WTC11 (cell line): Measurements from ENCODE around the gene KIF13A. TPM values are rescaled to one million over a fixed set of nuclear protein-coding genes. Genes with fewer than 3 reads are reported as not detected.

Experiments
- ATAC-seq: fragments of 200-7000 bp; cut with Tn5 transposase; 2 replicates; pipeline ENCODE4 v1.10.0; 2021; ENCODE audit warnings: mild to moderate bottlenecking, moderate library complexity
- CTCF ChIA-PET: fragments of 300-600 bp; sonication (Branson Sonifier 250); formaldehyde crosslinking; loops from one replicate; lab custom pipeline; 2021; ENCODE audit warnings: antibody characterized with exemption; lab: Charles Lee
- POLR2A ChIA-PET: fragments of 350-600 bp; sonication (Branson Sonifier 250); formaldehyde crosslinking; loops from one replicate; lab custom pipeline; 2021; ENCODE audit warnings: antibody characterized with exemption; lab: Charles Lee
- DNase-seq: peaks from one replicate; pipeline ENCODE4 v3.0.0; 2021; ENCODE audit warnings: low spot score
- H3K27ac Mint-ChIP-seq: 2 replicates; pipeline ENCODE4 v1.8.0; 2021; ENCODE audit warnings: mixed read lengths
- H3K27me3 Mint-ChIP-seq: 2 replicates; pipeline ENCODE4 v1.8.0; 2021; ENCODE audit warnings: low read depth, mild to moderate bottlenecking, moderate library complexity, mixed read lengths
- H3K36me3 Mint-ChIP-seq: 2 replicates; pipeline ENCODE4 v1.8.0; 2021; ENCODE audit warnings: mixed read lengths
- H3K4me1 Mint-ChIP-seq: 2 replicates; pipeline ENCODE4 v1.8.0; 2022; ENCODE audit warnings: mixed read lengths
- H3K4me3 Mint-ChIP-seq: 2 replicates; pipeline ENCODE4 v1.8.0; 2021; ENCODE audit warnings: mild to moderate bottlenecking, moderate library complexity, mixed read lengths
- H3K9me3 Mint-ChIP-seq: 2 replicates; pipeline ENCODE4 v1.8.0; 2021; ENCODE audit warnings: mixed read lengths
- AR ChIP-seq: fragments of 250-450 bp; sonication (Bioruptor Pico); IDR thresholded peaks from 2 replicates; pipeline ENCODE4 v1.9.0; 2021; ENCODE audit warnings: mild to moderate bottlenecking
- CBFB ChIP-seq: sonication (generic); formaldehyde crosslinking; IDR thresholded peaks from 2 replicates; pipeline ENCODE4 v1.8.1; 2022; ENCODE audit warnings: mild to moderate bottlenecking, low read depth, missing genetic modification reagents
- ERG ChIP-seq: fragments of 250-450 bp; sonication (Bioruptor Pico); IDR thresholded peaks from 2 replicates; pipeline ENCODE4 v1.8.0; 2021; ENCODE audit warnings: mild to moderate bottlenecking
- FOXK1 ChIP-seq: sonication (generic); formaldehyde crosslinking; IDR thresholded peaks from 2 replicates; pipeline ENCODE4 v1.8.0; 2022; ENCODE audit warnings: mild to moderate bottlenecking, moderate library complexity, missing genetic modification reagents
- GTF2I ChIP-seq: fragments of 250-450 bp; sonication (Bioruptor Pico); conservative IDR thresholded peaks from 2 replicates; pipeline ENCODE4 v1.4.0; 2021; ENCODE audit warnings: mild to moderate bottlenecking
- MAX ChIP-seq: sonication (generic); formaldehyde crosslinking; IDR thresholded peaks from 2 replicates; pipeline ENCODE4 v1.8.0; 2022; ENCODE audit warnings: mild to moderate bottlenecking, missing genetic modification reagents
- MLX ChIP-seq: sonication (generic); formaldehyde crosslinking; IDR thresholded peaks from 2 replicates; pipeline ENCODE4 v1.8.1; 2023; ENCODE audit warnings: mild to moderate bottlenecking, missing genetic modification reagents, moderate library complexity
- NFATC4 ChIP-seq: fragments of 250-450 bp; sonication (Bioruptor Pico); IDR thresholded peaks from 2 replicates; pipeline ENCODE4 v1.9.0; 2021; ENCODE audit warnings: mild to moderate bottlenecking
- NFE2L1 ChIP-seq: sonication (generic); formaldehyde crosslinking; IDR thresholded peaks from 2 replicates; pipeline ENCODE4 v1.8.1; 2023; ENCODE audit warnings: missing genetic modification reagents
- OVOL2 ChIP-seq: fragments of 250-450 bp; sonication (Bioruptor Pico); IDR thresholded peaks from 2 replicates; pipeline ENCODE4 v1.9.0; 2021; ENCODE audit warnings: mild to moderate bottlenecking, borderline replicate concordance
- PRDM15 ChIP-seq: sonication (generic); formaldehyde crosslinking; IDR thresholded peaks from 2 replicates; pipeline ENCODE4 v1.8.0; 2022; ENCODE audit warnings: missing genetic modification reagents
- PREB ChIP-seq: sonication (generic); formaldehyde crosslinking; IDR thresholded peaks from 2 replicates; pipeline ENCODE4 v1.8.1; 2022; ENCODE audit warnings: mild to moderate bottlenecking, missing genetic modification reagents, moderate library complexity, borderline replicate concordance
- PRRX2 ChIP-seq: fragments of 250-450 bp; sonication (Bioruptor Pico); IDR thresholded peaks from 2 replicates; pipeline ENCODE4 v1.8.0; 2021; ENCODE audit warnings: mild to moderate bottlenecking
- TEAD1 ChIP-seq: sonication (generic); formaldehyde crosslinking; IDR thresholded peaks from 2 replicates; pipeline ENCODE4 v1.8.0; 2022; ENCODE audit warnings: mild to moderate bottlenecking, missing genetic modification reagents
- USF2 ChIP-seq: sonication (generic); formaldehyde crosslinking; IDR thresholded peaks from 2 replicates; pipeline ENCODE4 v1.8.1; 2023; ENCODE audit warnings: mild to moderate bottlenecking, missing genetic modification reagents, moderate library complexity
- ZNF281 ChIP-seq: sonication (generic); formaldehyde crosslinking; IDR thresholded peaks from 2 replicates; pipeline ENCODE4 v1.8.0; 2023; ENCODE audit warnings: mild to moderate bottlenecking, missing genetic modification reagents
- total RNA-seq: library from RNA; stranded (reverse); gene quantifications from 3 replicates; pipeline ENCODE4 v1.2.3, GENCODE V29; 2021

The KIF13A gene
- total RNA-seq, 1 experiment from 2014 or later, result 32.7 TPM

GRCh38 chr6:18035330-18035854 lies 48.0 kb upstream of the KIF13A start:
- POLR2A ChIA-PET, result no interaction called here
- DNase-seq, result no peak

GRCh38 chr6:18034798-18035202 lies 47.4 kb upstream of the KIF13A start:
- Mint-ChIP-seq H3K4me1 (no peaks in the 10 kb centered on the region), H3K27ac (no peak overlapping the region), H3K4me3 (no peak overlapping the region), H3K27me3 (no peaks in the 10 kb centered on the region; the same call in 1 of the 2 replicates), H3K36me3 (no peaks in the 10 kb centered on the region), H3K9me3 (peaks cover 5% of the 10 kb centered on the region; the same call in 1 of the 2 replicates)
- ATAC-seq (no peak), DNase-seq (no peak)
- ChIA-PET POLR2A (no interaction called here), CTCF (no interaction called here)
- TF ChIP-seq PRRX2 (CRISPR knock-in tag), result no peak
- no peak for TF ChIP-seq PREB (CRISPR knock-in tag)
- no peak for TF ChIP-seq PRDM15
- no peak for TF ChIP-seq ZNF281
- TF ChIP-seq MAX (CRISPR knock-in tag), result no peak
- no peak for TF ChIP-seq NFATC4
- no peak for TF ChIP-seq FOXK1 (CRISPR knock-in tag)
- no peak for TF ChIP-seq OVOL2 (CRISPR knock-in tag)
- no peak for TF ChIP-seq TEAD1

More at GRCh38 chr6:18035330-18035854, 48.0 kb upstream of the KIF13A start:
- CTCF ChIA-PET, result no interaction called here
- Mint-ChIP-seq H3K9me3 (peaks cover 5% of the 10 kb centered on the region; the same call in 1 of the 2 replicates), H3K27me3 (no peaks in the 10 kb centered on the region; the same call in 1 of the 2 replicates), H3K27ac (no peak overlapping the region), H3K36me3 (no peaks in the 10 kb centered on the region), H3K4me1 (no peaks in the 10 kb centered on the region), H3K4me3 (no peak overlapping the region)
- no peak for ATAC-seq
- TF ChIP-seq USF2 (no peak), CBFB (no peak), AR (no peak), GTF2I (no peak), ERG (CRISPR knock-in tag) (no peak), MLX (CRISPR knock-in tag) (no peak), NFATC4 (no peak), NFE2L1 (CRISPR knock-in tag) (no peak), FOXK1 (CRISPR knock-in tag) (no peak)
